C4-2B (cell line): Measurements from ENCODE around the gene VGLL4.

Experiments used
- H3K27ac ChIP-seq: fragments of 450-650 bp; 2 replicates; pipeline ENCODE4 v1.5.1; 2017
- CTCF ChIP-seq: fragments of 450-650 bp; conservative IDR thresholded peaks from 2 replicates; pipeline ENCODE4 v1.5.1; 2017; ENCODE audit warnings: mild to moderate bottlenecking
- ZFX ChIP-seq: fragments of 450-650 bp; IDR thresholded peaks from 2 replicates; pipeline ENCODE4 v1.6.1; 2017

Gene VGLL4

GRCh38 chr3:11661052-11661656, 17.4 kb upstream of the VGLL4 start:
- H3K27ac ChIP-seq = no peak overlapping the region
- TF ChIP-seq ZFX (no peak), CTCF (no peak)

- no peak for TF ChIP-seq CTCF
- H3K27ac ChIP-seq = peak overlapping the region; percentile 48
Measured at GRCh38 chr3:11660242-11660641, 16.5 kb upstream of the VGLL4 start.

- TF ChIP-seq ZFX = no peak
- TF ChIP-seq CTCF = no peak
Measured at GRCh38 chr3:11658180-11658579, 14.5 kb upstream of the VGLL4 start.

GRCh38 chr3:11655196-11655928, 11.6 kb upstream of the VGLL4 start:
- no peak for TF ChIP-seq ZFX
- peak; percentile 28 for TF ChIP-seq CTCF
- no peak overlapping the region for H3K27ac ChIP-seq

More at GRCh38 chr3:11658180-11658579, 14.5 kb upstream of the VGLL4 start:
- H3K27ac ChIP-seq = no peak overlapping the region

- H3K27ac ChIP-seq = peak overlapping the region; percentile 47; the same call in 1 of the 2 replicates
- no peak; the same call in 1 of the 2 replicates for TF ChIP-seq CTCF
Measured at GRCh38 chr3:11654166-11654565, 10.5 kb upstream of the VGLL4 start.

- peak overlapping the region; percentile 47; the same call in 1 of the 2 replicates for H3K27ac ChIP-seq
- TF ChIP-seq CTCF (peak; percentile 25), ZFX (no peak)
Measured at GRCh38 chr3:11653298-11654055, 9.8 kb upstream of the VGLL4 start.

GRCh38 chr3:11651900-11652299, 8.2 kb upstream of the VGLL4 start:
- TF ChIP-seq ZFX (no peak), CTCF (peak; percentile 59)
- no peak overlapping the region for H3K27ac ChIP-seq
